Heart right ventricle (tissue), 16 donors: Measurements from ENCODE around the gene LSP1. TPM values are rescaled to one million over a fixed set of nuclear protein-coding genes. Genes with fewer than 3 reads are reported as not detected.

Experiments used
- ATAC-seq, 8 donors: fragments of 200-7000 bp; cut with Tn5 transposase; one replicate each; pipeline ENCODE4 v1.9.1; 2020; ENCODE audit warnings: mild to moderate bottlenecking in 8 of 8, moderate library complexity in 8 of 8, moderate number of reproducible peaks in 1 of 8
- DNase-seq, 2 donors: peaks; one replicate each; pipeline ENCODE4 v3.0.0-alpha.2; 2020
- H3K27ac ChIP-seq, 10 donors: fragments of 200-600 bp; sonication (generic) in 2 of 10; one replicate each; pipeline versions ENCODE4 v1.5.0 to v1.8.0; 2020 to 2022; ENCODE audit warnings: mild to moderate bottlenecking in 3 of 10
- H3K27me3 ChIP-seq, 7 donors: fragments of 200-600 bp; one replicate each; pipeline ENCODE4 v1.8.0; 2021 to 2022; ENCODE audit warnings: mild to moderate bottlenecking in 2 of 7
- H3K36me3 ChIP-seq, 9 donors: fragments of 200-600 bp; sonication (generic) in 1 of 9; one replicate each; pipeline versions ENCODE4 v1.5.0 to v1.8.0; 2020 to 2022; ENCODE audit warnings: mild to moderate bottlenecking in 2 of 9
- H3K4me1 ChIP-seq, 9 donors: fragments of 200-600 bp; sonication (generic) in 1 of 9; one replicate each; pipeline versions ENCODE4 v1.5.0 to v1.8.0; 2020 to 2022; ENCODE audit warnings: mild to moderate bottlenecking in 4 of 9
- H3K4me3 ChIP-seq, 10 donors: fragments of 200-600 bp; sonication (generic) in 2 of 10; one replicate each; pipeline versions ENCODE4 v1.5.0 to v1.8.0; 2020 to 2022; ENCODE audit warnings: mild to moderate bottlenecking in 7 of 10, moderate library complexity in 2 of 10
- H3K9me3 ChIP-seq, 11 donors: fragments of 200-600 bp in 10 of 11; sonication (generic) in 2 of 11; one replicate each; pipeline versions ENCODE4 v1.5.0 to v1.8.0; 2013 to 2022; ENCODE audit warnings: mild to moderate bottlenecking in 2 of 11, control low read depth in 1 of 11, moderate library complexity in 1 of 11
- WGBS, 2 donors: extraction: QIAGEN DNeasy Blood & Tissue Kit; methylation state at CpG; one replicate each; pipeline ENCODE4 v1.1.7; 2013; ENCODE audit warnings: inconsistent platforms in 1 of 2; 5-methylcytosine and 5-hydroxymethylcytosine counted together
- intact Hi-C, 10 donors: fragments of 100-400 bp; cut with DNase I; formaldehyde crosslinking; loops; one replicate each; pipeline versions ENCODE4 v1.11.1 to v1.14.2; 2022
- polyA plus RNA-seq, 2 donors: library from polyadenylated mRNA; stranded (reverse); fragments of 200-250 nt; gene quantifications; one replicate each; pipeline ENCODE4 v1.2.3, GENCODE V29; 2013
- total RNA-seq, 10 donors: library from RNA; stranded (reverse); fragmentation: NEBNext Ultra II Directional in 3 of 10; extraction: Animal tissue kit (Norgen Biotek cat#: 25700) in 3 of 10; gene quantifications; one replicate each; pipeline versions ENCODE4 v1.2.1 to v1.2.4, GENCODE V29; 2021 to 2023
- TF ChIP-seq, protein P1 (sequence below), 9 donors: fragments of 200-600 bp; sonication (generic) in 2 of 9; IDR thresholded peaks; one replicate each; pipeline versions ENCODE4 v1.5.0 to v1.8.0; 2021 to 2022; ENCODE audit warnings: antibody characterized with exemption in 9 of 9, mild to moderate bottlenecking in 5 of 9, moderate library complexity in 1 of 9
- donor health status: Arrhythmogenic right ventricular cardiomyopathy.
- donor health status: ischemic (EF 13 %, LVEDD 7.1; RV severe dilation, severe dysfunction).
- donor health status: healthy with polysubstance abuse.
- donor health status: DM: no; HTN: yes; CAD: no.
- donor health status: DM: no; HTN: no; CAD: no.
- donor health status: ischemic (EF 25% LVEDD 6.9; RV normal size, moderate dysfunction).
- donor health status: ischemic (EF 25% LVEDD 5.7; RV mildly dilated, moderate dysfunction).
- donor health status: healthy.
- donor health status: DM: yes; HTN: yes; CAD: no.
- donor health status: Ischemic cardiomyopathy.
- donor health status: ischemic (EF 35%, LVEDD 5.7; RV mildly dilated, moderate dysfunction).
- donor health status: nonischemic (EF 11% LVEDD 7.7; RV severe dilation, severe dysfunction).
- donor health status: DM: yes; HTN: yes; CAD: no.
- donor health status: PGD.
- donor health status: ischemic (EF 29% LVEDD 5.4; RV normal size, mild dysfunction).
- donor health status: nonischemic (EF 23%, LVEDD 6.1; RV moderate dilation, normal function).

The LSP1 gene
- total and polyA plus RNA-seq, 12 donors = 16.0 to 57.2 (median 21.4) TPM

DNA sequence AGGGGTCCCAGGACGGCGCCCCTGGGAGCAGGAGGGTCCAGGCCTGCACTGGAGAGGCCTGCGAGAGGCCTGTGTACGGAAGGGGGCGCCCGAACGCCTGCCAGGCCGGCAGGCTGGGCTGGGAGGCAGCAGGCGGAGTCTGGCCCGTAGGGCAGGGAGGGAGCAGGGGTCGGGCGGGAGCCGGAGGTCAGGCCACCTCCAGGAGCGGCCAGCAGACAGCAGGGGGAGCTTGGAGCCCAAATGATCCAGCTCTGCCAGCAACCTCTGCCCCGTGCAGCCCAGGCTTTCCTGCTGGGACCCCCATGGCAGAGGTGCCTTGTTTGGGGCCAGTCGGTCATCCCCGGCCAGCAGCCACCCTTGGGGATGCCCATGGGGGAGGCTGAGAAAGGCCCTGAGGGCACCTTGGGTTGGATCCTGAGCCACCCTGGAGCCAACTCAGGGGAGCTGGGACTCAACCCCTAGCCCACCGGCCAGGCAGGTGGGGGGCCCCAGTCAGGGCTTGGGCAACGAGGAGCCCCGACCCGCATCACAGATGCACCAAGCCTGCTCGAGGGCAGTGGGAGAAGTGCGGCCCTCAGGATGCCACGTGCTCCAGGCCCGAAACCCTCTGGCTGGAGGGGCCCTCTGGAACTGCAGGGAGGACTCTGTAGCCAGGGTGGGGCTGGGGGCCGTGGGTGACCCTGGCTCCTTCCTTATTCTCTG is 27.7 kb upstream of the LSP1 start:
- Histone ChIP-seq H3K9me3 (no peaks in the 10 kb centered on the region), H3K36me3 (no peaks in the 10 kb centered on the region), H3K4me1 (peaks cover 2 to 22% (median 13%) of the 10 kb centered on the region in 9 donors), H3K4me3 (no peak overlapping the region), H3K27ac (no peak overlapping the region), H3K27me3 (peaks cover 0 to 19% (median 4%) of the 10 kb centered on the region in 7 donors)
- TF ChIP-seq, protein P1, sequence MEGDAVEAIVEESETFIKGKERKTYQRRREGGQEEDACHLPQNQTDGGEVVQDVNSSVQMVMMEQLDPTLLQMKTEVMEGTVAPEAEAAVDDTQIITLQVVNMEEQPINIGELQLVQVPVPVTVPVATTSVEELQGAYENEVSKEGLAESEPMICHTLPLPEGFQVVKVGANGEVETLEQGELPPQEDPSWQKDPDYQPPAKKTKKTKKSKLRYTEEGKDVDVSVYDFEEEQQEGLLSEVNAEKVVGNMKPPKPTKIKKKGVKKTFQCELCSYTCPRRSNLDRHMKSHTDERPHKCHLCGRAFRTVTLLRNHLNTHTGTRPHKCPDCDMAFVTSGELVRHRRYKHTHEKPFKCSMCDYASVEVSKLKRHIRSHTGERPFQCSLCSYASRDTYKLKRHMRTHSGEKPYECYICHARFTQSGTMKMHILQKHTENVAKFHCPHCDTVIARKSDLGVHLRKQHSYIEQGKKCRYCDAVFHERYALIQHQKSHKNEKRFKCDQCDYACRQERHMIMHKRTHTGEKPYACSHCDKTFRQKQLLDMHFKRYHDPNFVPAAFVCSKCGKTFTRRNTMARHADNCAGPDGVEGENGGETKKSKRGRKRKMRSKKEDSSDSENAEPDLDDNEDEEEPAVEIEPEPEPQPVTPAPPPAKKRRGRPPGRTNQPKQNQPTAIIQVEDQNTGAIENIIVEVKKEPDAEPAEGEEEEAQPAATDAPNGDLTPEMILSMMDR (IDR thresholded peaks at IDR 0.05) = peak in 8 of 9 donors; percentile 19 to 65 (median 48)
- intact Hi-C loops = loop anchor here in 2 of 10 donors (5.0 to 10.0 kb wide), 3 partner anchors 50 to 118 kb away; partner anchors contain the start of gene IFITM10 (in 1 of the 2)
- DNase-seq = no peak
- 57% methylated on average over 26 of the region's 26 CpGs for WGBS, 2 donors
- peak; percentile 28 to 64 (median 43) for ATAC-seq

DNA sequence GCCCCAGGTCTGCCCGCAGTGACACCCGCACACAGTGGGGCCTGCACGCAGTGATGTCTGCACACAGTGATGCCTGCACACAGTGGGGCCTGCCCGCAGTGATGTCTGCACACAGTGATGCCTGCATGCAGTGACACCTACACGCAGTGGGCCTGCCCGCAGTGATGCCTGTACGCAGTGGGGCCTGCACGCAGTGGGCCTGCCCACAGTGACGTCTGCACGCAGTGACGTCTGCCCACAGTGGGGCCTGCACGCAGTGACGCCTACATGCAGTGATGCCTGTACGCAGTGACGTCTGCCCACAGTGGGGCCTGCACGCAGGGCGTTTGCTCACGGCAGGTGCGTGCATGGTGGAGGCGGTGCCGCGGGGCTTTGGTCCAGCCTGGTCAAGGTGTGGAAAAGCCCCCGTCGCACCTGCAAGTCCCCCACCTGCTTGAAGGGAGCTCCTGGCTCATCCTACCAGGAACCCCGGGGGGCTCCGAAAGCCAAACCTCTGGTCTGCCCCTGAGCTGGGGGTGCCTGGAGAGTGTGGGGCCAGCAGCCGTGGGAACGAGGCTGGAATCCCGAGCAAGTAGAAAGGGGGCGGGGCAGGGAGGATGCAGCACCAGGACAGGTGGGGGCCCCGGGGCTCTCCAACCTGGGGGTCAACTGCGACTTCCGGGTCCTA is 27.0 kb upstream of the LSP1 start:
- intact Hi-C loops = loop anchor here in 2 of 10 donors (5.0 to 10.0 kb wide), 3 partner anchors 51 to 119 kb away; partner anchors contain the start of gene IFITM10 (in 1 of the 2)
- no peaks in the 10 kb centered on the region for H3K9me3 ChIP-seq
- ATAC-seq (peak in 1 of 8 donors; percentile 4), DNase-seq (peak in 1 of 2 donors; percentile 13)
- peaks cover 2 to 22% (median 13%) of the 10 kb centered on the region in 9 donors for H3K4me1 ChIP-seq
- 91 to 93% methylated on average over 32 to 33 of the region's 33 CpGs for WGBS, 2 donors
- H3K36me3 ChIP-seq = no peaks in the 10 kb centered on the region
- TF ChIP-seq, protein P1 (IDR thresholded peaks at IDR 0.05) = no peak
- H3K27me3 ChIP-seq = peaks cover 0 to 26% (median 4%) of the 10 kb centered on the region in 7 donors
- H3K27ac ChIP-seq = peak overlapping the region in 1 of 10 donors; percentile 32
- H3K4me3 ChIP-seq = no peak overlapping the region

DNA sequence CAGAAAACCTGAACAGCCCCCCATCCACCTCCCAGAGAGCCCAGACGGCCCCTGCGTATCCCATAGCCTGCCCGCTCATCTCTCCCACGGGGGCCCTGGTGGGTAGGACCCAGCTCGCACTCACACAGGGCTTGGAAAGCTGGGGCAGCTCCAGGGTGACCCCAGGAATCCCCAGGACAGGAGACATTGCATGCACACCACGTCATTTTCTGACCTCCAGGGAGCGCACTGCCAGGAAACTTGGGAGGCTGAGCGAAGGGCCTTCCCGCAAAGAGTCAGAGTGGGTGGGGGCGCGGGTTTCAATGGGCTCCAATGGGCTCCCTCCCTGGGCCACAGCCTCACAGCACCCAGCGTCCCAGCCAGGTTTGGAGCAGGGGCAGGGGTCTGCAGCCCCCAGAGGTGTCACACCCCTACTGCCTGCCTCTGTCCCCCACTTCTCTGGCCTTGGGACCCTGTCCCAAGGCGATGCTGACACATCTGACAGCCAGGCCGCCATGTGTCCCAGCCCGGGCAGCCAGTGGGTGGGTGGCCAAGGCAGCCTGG is 26.3 kb upstream of the LSP1 start:
- Histone ChIP-seq H3K27me3 (peaks cover 0 to 33% (median 9%) of the 10 kb centered on the region in 7 donors), H3K9me3 (no peaks in the 10 kb centered on the region), H3K36me3 (no peaks in the 10 kb centered on the region), H3K27ac (peak overlapping the region in 6 of 10 donors; percentile 15 to 45 (median 36)), H3K4me1 (peaks cover 2 to 22% (median 13%) of the 10 kb centered on the region in 9 donors), H3K4me3 (no peak overlapping the region)
- DNase-seq = peak in 1 of 2 donors; percentile 22
- WGBS, 2 donors = 56 to 57% methylated on average over 15 of the region's 15 CpGs
- ATAC-seq = peak in 6 of 8 donors; percentile 2 to 24 (median 13)
- TF ChIP-seq, protein P1 (IDR thresholded peaks at IDR 0.05) = no peak
- intact Hi-C loops = loop anchor here in 2 of 10 donors (5.0 to 10.0 kb wide), 3 partner anchors 52 to 119 kb away; partner anchors contain the start of gene IFITM10 (in 1 of the 2)
